CD4-positive, alpha-beta T cell (primary cell): Measurements from ENCODE around the gene PTPRM. TPM values are rescaled to one million over a fixed set of nuclear protein-coding genes. Genes with fewer than 3 reads are reported as not detected.

Source experiments
- ATAC-seq: fragments of 200-7000 bp; cut with Tn5 transposase; one replicate; pipeline ENCODE4 v1.10.0; 2022; ENCODE audit warnings: mild to moderate bottlenecking; ENCODE audit not compliant: poor library complexity
- CTCF ChIA-PET: fragments of 350-600 bp; sonication (Branson Sonifier 250); formaldehyde crosslinking; loops from one replicate; lab custom pipeline; 2021; ENCODE audit warnings: antibody characterized with exemption, inconsistent platforms; lab: Charles Lee
- POLR2A ChIA-PET: fragments of 350-600 bp; sonication (Branson Sonifier 250); formaldehyde crosslinking; loops from one replicate; lab custom pipeline; 2021; ENCODE audit warnings: antibody characterized with exemption, inconsistent platforms; lab: Charles Lee
- DNase-seq, 14 experiments: peaks; one replicate each; pipeline ENCODE4 v3.0.0-alpha.2; 2013 to 2020; ENCODE audit warnings: mixed read lengths in 2 of 14
- H3K27ac ChIP-seq, 2 donors: one replicate each; pipeline versions ENCODE4 v1.5.1 to v1.7.0; 2013; ENCODE audit warnings: low read length in 2 of 2, low read depth in 1 of 2, mild to moderate bottlenecking in 1 of 2
- H3K27me3 ChIP-seq, 2 experiments: 1 replicate in 1 of 2; 2 replicates in 1 of 2; pipeline versions ENCODE4 v1.6.1 to v1.7.0; 2013; ENCODE audit warnings: low read length in 2 of 2, control low read depth in 1 of 2, mild to moderate bottlenecking in 1 of 2, moderate library complexity in 1 of 2; ENCODE audit not compliant: insufficient read depth in 2 of 2, control insufficient read depth in 1 of 2
- H3K36me3 ChIP-seq: one replicate; pipeline ENCODE4 v1.6.1; 2013; ENCODE audit warnings: low read length, control low read depth; ENCODE audit not compliant: insufficient read depth
- H3K4me1 ChIP-seq: one replicate; pipeline ENCODE4 v1.6.1; 2013; ENCODE audit warnings: low read length, control low read depth; ENCODE audit not compliant: insufficient read depth
- H3K4me3 ChIP-seq: one replicate; pipeline ENCODE4 v1.5.1; 2013; ENCODE audit warnings: mild to moderate bottlenecking, low read length, moderate library complexity
- H3K9me3 ChIP-seq, 2 experiments: 1 replicate in 1 of 2; 2 replicates in 1 of 2; pipeline versions ENCODE4 v1.6.1 to v1.7.0; 2013; ENCODE audit warnings: low read length in 2 of 2, mild to moderate bottlenecking in 2 of 2, control low read depth in 1 of 2, moderate library complexity in 1 of 2; ENCODE audit not compliant: control insufficient read depth in 1 of 2, insufficient read depth in 1 of 2
- H3K27ac Mint-ChIP-seq: one replicate; pipeline ENCODE4 v1.8.0; 2020; ENCODE audit warnings: mixed read lengths
- H3K27me3 Mint-ChIP-seq: one replicate; pipeline ENCODE4 v1.8.0; 2021; ENCODE audit warnings: mixed read lengths
- H3K36me3 Mint-ChIP-seq: one replicate; pipeline ENCODE4 v1.8.0; 2021; ENCODE audit warnings: low read depth, mixed read lengths
- H3K4me1 Mint-ChIP-seq: one replicate; pipeline ENCODE4 v1.8.0; 2021; ENCODE audit warnings: low read depth, mixed read lengths
- H3K4me3 Mint-ChIP-seq: one replicate; pipeline ENCODE4 v1.8.0; 2020; ENCODE audit warnings: mild to moderate bottlenecking, mixed read lengths
- H3K9me3 Mint-ChIP-seq: one replicate; pipeline ENCODE4 v1.8.0; 2020; ENCODE audit warnings: mixed read lengths
- CTCF ChIP-seq: fragments of 200-600 bp; IDR thresholded peaks from one replicate; pipeline ENCODE4 v1.8.0; 2022; ENCODE audit warnings: antibody characterized with exemption, mild to moderate bottlenecking
- intact Hi-C, 2 experiments: fragments of 100-400 bp; cut with DNase I in 1 of 2; cut with micrococcal nuclease in 1 of 2; formaldehyde crosslinking; loops; one replicate each; pipeline versions ENCODE4 v1.15.1 to v1.9.0; 2023 to 2025; cut with DNase I, micrococcal nuclease
- total RNA-seq, 174 experiments: library from RNA in 2 of 174; stranded (reverse) in 2 of 174; gene quantifications; one replicate each; pipeline ENCODE4 v1.2.3 and lab custom pipeline; 2021 to 2026

The PTPRM gene
- total RNA-seq, 2 experiments from 2014 or later, result 21.7 to 21.9 TPM

GRCh38 chr18:8362863-8363262, 795.7 kb downstream of the PTPRM start:
- Histone ChIP-seq H3K27ac (no peak overlapping the region), H3K4me3 (no peak overlapping the region), H3K9me3 (peaks cover 0 to 8% of the 10 kb centered on the region in 2 experiments), H3K27me3 (peaks cover 0 to 6% of the 10 kb centered on the region in 2 experiments), H3K4me1 (peaks cover 5% of the 10 kb centered on the region), H3K36me3 (no peaks in the 10 kb centered on the region)
- H3K4me3 Mint-ChIP-seq, result no peak overlapping the region
- ATAC-seq (no peak), DNase-seq (no peak)
- no peaks in the 10 kb centered on the region for H3K9me3 Mint-ChIP-seq
- peaks cover under 1% of the 10 kb centered on the region for H3K27me3 Mint-ChIP-seq
- TF ChIP-seq CTCF, result no peak
- intact Hi-C loops, result no loop called here
- POLR2A ChIA-PET, result no interaction called here
- no peaks in the 10 kb centered on the region for H3K4me1 Mint-ChIP-seq
- no peaks in the 10 kb centered on the region for H3K36me3 Mint-ChIP-seq
- CTCF ChIA-PET, result no interaction called here
- no peak overlapping the region for H3K27ac Mint-ChIP-seq

GRCh38 chr18:8364385-8364784, 797.3 kb downstream of the PTPRM start:
- CTCF ChIA-PET, result no interaction called here
- H3K27me3 ChIP-seq, result peaks cover 0 to 6% of the 10 kb centered on the region in 2 experiments
- H3K27me3 Mint-ChIP-seq, result peaks cover 13% of the 10 kb centered on the region

GRCh38 chr18:8365006-8365405, 797.9 kb downstream of the PTPRM start:
- DNase-seq (no peak), ATAC-seq (no peak)
- intact Hi-C loops, result loop anchor here in 1 of 2 experiments (5.0 kb wide), 1 partner anchor 313 kb away; no protein-coding TSS in a partner anchor
- H3K9me3 Mint-ChIP-seq, result no peaks in the 10 kb centered on the region
- no peak overlapping the region for H3K27ac Mint-ChIP-seq
- no peak overlapping the region for H3K4me3 Mint-ChIP-seq
- Histone ChIP-seq H3K9me3 (peaks cover 0 to 8% of the 10 kb centered on the region in 2 experiments), H3K27me3 (peaks cover 0 to 6% of the 10 kb centered on the region in 2 experiments), H3K27ac (no peak overlapping the region), H3K4me1 (peaks cover 5% of the 10 kb centered on the region), H3K36me3 (no peaks in the 10 kb centered on the region), H3K4me3 (no peak overlapping the region)
- ChIA-PET POLR2A (no interaction called here), CTCF (no interaction called here)
- no peaks in the 10 kb centered on the region for H3K4me1 Mint-ChIP-seq
- no peak for TF ChIP-seq CTCF
- peaks cover 14% of the 10 kb centered on the region for H3K27me3 Mint-ChIP-seq
- no peaks in the 10 kb centered on the region for H3K36me3 Mint-ChIP-seq

More at GRCh38 chr18:8364385-8364784, 797.3 kb downstream of the PTPRM start:
- H3K36me3 ChIP-seq, result no peaks in the 10 kb centered on the region
- Mint-ChIP-seq H3K9me3 (no peaks in the 10 kb centered on the region), H3K36me3 (no peaks in the 10 kb centered on the region), H3K4me1 (no peaks in the 10 kb centered on the region), H3K4me3 (no peak overlapping the region), H3K27ac (no peak overlapping the region)
- no peak for TF ChIP-seq CTCF
- H3K27ac ChIP-seq, result no peak overlapping the region
- no peak for ATAC-seq
- POLR2A ChIA-PET, result no interaction called here
- H3K4me1 ChIP-seq, result peaks cover 5% of the 10 kb centered on the region
- peaks cover 0 to 8% of the 10 kb centered on the region in 2 experiments for H3K9me3 ChIP-seq
- intact Hi-C loops, result no loop called here
- H3K4me3 ChIP-seq, result no peak overlapping the region
- no peak for DNase-seq
